CD4-positive, alpha-beta T cell treated with Interleukin-4 for 4 hours (primary cell): Measurements from ENCODE around the gene ZCWPW2.
A peak's percentile ranks its signal among the peaks of the same experiment; 100 is the strongest.

Experiments used
- DNase-seq: peaks from one replicate; pipeline ENCODE4 v3.0.0-alpha.2; 2020

ZCWPW2 gene

GRCh38 chr3:28348629-28349468 lies at the start of gene ZCWPW2, which contains the start of gene AZI2:
Gene ZCWPW2, plus strand, starts transcription at chr3:28348721. Its CDS starts 64,348 bp downstream, at chr3:28413069.
Gene AZI2, minus strand, starts transcription at chr3:28348824. Its CDS starts 8,207 bp downstream, at chr3:28340617.
- peak; percentile 92 for DNase-seq

DNA sequence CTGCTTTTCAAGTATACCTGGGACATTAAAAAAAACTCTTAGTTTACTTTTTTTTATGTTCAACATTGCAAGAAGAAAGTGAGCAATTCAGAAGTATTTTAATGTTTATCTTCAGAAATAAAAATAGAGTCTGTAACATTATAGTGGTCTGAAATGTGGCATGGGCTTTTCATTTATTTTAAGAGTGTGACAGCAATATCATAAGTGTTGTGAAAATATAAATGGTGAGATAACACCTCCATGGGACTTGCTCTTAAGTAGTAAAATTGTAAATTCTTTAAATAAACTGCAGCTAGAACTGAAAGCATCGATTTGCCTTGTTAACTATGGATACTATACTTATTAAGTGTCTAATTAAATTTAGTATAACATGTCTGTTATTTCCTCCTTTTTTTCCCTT lies 48.8 kb upstream of the ZCWPW2 start:
- no peak for DNase-seq

DNA sequence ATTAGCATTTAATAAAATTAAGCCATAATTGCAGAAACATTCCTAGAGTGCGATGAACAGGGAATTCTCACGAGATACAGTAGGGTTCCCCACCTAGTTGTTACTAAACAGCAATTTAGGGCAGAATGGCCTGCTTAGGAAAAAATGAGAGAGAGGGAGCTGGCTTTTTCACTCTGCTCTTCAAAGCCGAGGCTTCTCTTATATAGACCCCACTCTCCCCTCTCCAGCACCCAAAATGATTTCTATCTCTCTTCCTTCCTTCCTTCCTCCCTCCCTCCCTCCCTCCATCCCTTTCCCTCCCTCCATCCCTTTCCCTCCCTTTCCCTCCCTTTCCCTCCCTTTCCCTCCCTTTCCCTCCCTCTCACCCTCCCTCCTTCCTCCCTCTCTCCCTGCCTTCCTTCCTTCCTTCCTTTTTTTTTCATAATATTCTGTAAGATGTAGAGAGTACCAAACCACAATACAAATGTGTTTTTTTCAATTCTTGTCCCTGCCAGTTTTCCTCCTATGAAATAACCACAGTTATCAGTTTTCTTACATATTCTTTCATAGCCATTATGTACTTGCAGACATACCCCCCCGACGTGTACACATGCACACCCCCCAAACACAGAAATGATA lies 48.1 kb upstream of the ZCWPW2 start:
- no peak for DNase-seq

- no peak for DNase-seq
Observed at GRCh38 chr3:28301688-28302087, 46.8 kb upstream of the ZCWPW2 start.

GRCh38 chr3:28308196-28308595 lies 40.3 kb upstream of the ZCWPW2 start:
- DNase-seq: no peak

- no peak for DNase-seq
Observed at GRCh38 chr3:28315711-28316110, 32.8 kb upstream of the ZCWPW2 start.

DNA sequence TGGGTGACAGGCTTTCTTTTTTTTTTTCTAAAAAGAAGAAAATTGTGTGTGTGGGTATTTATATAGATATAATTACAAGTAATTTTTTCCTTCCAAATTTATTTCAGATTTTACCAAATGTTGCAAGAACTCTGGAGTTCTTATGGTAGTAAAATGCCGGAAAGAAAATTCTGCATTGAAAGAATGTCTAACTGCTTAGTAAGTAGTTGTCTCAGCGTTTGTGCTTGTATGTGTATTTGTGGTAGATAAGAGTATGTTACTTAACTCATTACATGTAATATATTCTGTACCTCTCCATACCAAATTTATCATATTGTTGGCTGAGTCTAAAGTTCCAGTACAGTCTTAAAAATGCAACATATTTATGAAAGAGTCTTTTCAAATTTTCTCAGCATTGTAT lies 32.3 kb upstream of the ZCWPW2 start:
- DNase-seq: no peak

GRCh38 chr3:28317438-28318022 lies 31.0 kb upstream of the ZCWPW2 start:
- DNase-seq: peak; percentile 76

DNA sequence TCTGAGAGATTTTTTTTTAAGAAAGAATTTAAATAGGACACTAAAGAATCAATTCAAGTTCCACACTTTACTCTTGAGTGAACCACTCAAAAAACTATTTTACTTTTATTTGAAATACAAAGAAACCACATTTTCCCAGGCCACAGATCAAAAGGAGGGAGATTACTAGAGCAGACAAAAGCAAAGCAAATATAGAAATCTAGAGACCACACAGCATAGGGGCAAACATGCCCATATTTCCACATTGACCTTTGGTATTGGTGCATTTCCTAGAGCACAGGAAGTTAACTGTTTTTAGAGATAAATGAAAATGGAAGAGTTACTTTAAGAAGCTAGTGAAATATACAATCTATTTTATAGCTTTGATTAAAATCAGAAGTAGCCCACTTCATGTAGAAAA lies 27.5 kb upstream of the ZCWPW2 start:
- DNase-seq: no peak

DNA sequence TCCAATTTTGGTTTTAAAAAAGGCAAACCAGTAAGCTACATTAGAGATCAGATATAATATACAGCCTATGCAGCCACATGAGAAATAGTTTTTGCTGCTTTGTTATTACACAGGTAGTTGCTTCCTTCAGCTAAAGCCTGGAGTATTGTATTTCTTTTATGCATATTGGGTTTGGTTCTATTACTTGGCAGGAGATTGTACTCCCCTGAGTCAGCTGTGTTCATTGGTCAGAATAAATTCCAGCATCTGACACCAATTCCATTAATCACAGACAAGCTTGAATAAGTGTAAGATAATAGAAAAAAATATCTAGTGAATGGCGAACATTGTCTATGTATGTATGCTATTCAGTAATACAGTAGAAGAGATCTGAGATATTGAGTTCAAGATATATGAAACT lies 26.1 kb upstream of the ZCWPW2 start:
- DNase-seq: no peak

- DNase-seq: peak; percentile 88
Observed at GRCh38 chr3:28326458-28326926, 22.0 kb upstream of the ZCWPW2 start.

DNA sequence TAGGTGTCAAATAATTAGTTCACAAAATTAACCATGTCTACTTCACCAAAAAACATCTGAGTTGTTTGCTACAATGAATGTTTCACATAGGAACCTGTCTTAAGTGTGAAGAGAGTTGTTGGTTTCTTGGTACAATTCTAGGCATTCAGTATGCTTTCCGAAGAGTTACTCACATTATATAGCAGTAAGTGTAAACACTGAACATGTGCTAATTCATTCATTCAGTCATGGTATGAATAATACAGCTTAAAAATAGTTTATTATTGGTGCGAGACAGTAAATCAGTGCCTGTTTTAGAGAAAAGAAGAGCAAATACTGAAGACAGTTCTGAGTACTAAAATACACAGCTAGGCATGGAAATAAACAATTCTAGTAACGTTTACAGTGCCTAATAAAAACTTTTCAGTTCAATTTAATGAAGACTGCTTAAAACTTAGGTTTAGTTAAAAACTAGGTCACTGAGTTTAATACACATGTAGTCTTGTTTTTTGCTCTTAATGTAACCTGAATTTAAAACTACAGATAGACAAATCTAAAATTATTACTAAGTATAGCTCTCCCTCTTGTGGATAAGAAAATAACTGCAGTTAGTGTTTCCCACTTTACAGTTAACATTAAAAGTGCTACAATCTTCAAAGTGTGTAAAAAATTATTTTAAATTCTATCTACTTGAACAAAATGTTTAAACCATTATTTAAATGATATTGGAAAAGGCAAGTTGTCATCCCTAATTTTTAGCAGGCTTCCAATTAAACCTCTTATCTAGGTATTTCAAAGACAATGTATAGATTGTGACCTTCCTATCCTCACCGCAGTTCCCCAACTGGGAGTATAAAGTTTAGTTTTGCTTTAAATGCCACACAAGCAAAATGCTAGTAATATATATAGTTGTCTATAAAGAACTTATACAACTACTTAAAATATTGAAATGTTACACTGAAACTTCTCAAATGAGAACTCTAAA lies 20.1 kb upstream of the ZCWPW2 start:
- DNase-seq: peak; percentile 66

DNA sequence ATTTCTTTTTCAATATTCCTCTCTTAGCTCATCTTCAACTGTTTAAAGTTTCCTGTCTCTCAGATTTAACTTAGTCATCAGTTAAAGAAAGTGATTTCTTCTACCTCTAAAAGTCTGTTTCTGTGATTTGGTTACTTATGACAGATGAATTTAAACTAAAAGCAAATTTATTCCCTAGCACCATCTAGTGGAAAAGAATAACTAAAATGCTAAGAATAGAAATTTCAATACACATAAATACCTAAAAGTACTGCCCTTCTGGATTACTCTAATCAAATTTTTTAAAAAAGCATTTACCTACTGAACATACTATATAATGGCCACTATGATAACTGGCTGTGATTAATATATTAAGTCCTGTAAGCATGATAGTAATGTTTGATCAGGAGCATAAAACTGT lies 14.0 kb upstream of the ZCWPW2 start:
- DNase-seq: no peak

DNA sequence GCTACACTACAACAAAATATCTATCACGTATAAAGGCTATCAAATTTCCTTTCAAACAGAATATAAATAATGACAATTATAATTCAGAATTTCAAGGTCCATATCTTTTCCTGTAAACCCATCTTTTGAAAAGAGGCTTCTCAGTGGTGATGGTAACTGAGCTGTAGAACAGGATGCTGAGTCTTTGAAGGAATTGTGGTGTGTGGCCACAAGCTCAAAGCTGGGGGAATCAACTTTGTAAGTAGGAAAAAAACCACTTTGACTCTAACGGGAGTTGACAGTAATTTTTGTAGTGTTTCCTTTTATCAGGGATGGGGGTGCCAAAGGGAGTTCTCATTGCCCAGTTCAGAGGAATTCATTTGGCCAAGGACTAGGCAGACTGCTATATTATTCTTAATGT lies 13.3 kb upstream of the ZCWPW2 start:
- no peak for DNase-seq

- DNase-seq: no peak
Observed at GRCh38 chr3:28337230-28337629, 11.3 kb upstream of the ZCWPW2 start.

DNA sequence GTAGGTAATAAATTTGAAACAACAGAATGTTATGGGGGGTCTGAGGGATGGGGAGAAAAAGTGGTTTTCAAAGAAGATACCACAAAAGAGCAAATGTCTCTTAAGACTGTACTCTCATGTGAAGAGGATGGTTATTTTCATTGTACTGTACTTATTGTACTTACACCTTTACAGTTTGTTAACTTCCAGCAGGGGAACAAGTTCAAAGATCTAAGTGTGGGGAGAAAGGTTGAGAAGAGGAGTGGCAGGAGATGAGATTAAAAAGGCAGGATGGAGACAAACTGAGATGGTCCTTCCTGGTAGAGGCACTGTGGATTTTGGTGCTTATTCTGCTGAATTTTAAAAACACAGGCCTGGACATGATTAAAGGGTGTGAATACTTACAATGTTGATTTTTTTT lies 5.4 kb upstream of the ZCWPW2 start:
- no peak for DNase-seq

GRCh38 chr3:28345690-28346089 lies 2.8 kb upstream of the ZCWPW2 start:
- no peak for DNase-seq

- no peak for DNase-seq
Observed at GRCh38 chr3:28347374-28348264, 902 bp upstream of the ZCWPW2 start.

DNA sequence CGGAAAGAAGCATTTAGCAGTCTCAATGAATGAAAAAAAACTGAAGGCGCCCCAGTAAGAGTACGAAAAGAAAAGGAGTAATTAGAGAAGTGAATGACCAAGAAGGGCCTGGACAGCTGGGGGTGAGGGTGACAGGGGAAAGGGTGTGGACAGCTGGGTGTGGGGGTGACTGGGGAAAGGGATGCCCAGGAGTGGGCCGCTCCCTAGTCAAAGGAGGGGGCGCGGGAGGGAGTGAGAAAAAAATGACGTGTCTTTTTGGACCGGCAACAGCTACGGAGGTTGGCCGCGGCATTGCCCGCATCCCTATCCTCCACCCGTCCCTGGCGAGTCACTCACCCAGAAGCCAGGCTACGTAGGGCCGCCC lies 274 bp upstream of the ZCWPW2 start:
- DNase-seq: no peak

- DNase-seq: no peak
Observed at GRCh38 chr3:28349469-28350000, 1.0 kb downstream of the ZCWPW2 start.

- no peak for DNase-seq
Observed at GRCh38 chr3:28376424-28376823, 27.9 kb downstream of the ZCWPW2 start.
